ENCODE measurements around the gene TPSD1.
"Not testable (repeated sequence)": the region's sequence is repeated elsewhere in the genome, so short reads cannot be mapped to it uniquely, and the experiment has no call there.

The TPSD1 gene

GRCh38 chr16:1255276-1256122 is at the start of gene TPSD1:
TPSD1 (plus strand) TSS chr16:1256069; CDS start chr16:1256281, 212 bp downstream.
- not testable (repeated sequence) for H3K9ac ChIP-seq (ENCODE audit: low read depth in 1 of 2, low read length in 2 of 2); H3K36me3 ChIP-seq (ENCODE audit: control insufficient read depth in 2 of 2, insufficient read depth in 2 of 2, low read length in 2 of 2); H3K4me1 ChIP-seq (ENCODE audit: control insufficient read depth in 2 of 2, insufficient read depth in 2 of 2, low read length in 2 of 2); H3K27ac ChIP-seq (ENCODE audit: low read depth in 2 of 2, low read length in 2 of 2); H3K4me3 ChIP-seq (ENCODE audit: low read length in 2 of 2); H3K9me3 ChIP-seq (ENCODE audit: control insufficient read depth in 2 of 2, low read length in 2 of 2)
- peaks cover 5 to 13% of the 10 kb centered on the region in 2 donors for H3K27me3 ChIP-seq (ENCODE audit: control insufficient read depth in 2 of 2, insufficient read depth in 2 of 2, low read length in 2 of 2)

GRCh38 chr16:1206326-1206725 is 49.5 kb upstream of the TPSD1 start:
- H3K4me1 ChIP-seq (ENCODE audit: control insufficient read depth in 2 of 2, insufficient read depth in 2 of 2, low read length in 2 of 2) = no peaks in the 10 kb centered on the region

GRCh38 chr16:1206786-1207185 is 49.1 kb upstream of the TPSD1 start:
- no peak overlapping the region for H3K9ac ChIP-seq (ENCODE audit: low read depth in 1 of 2, low read length in 2 of 2)
- no peaks in the 10 kb centered on the region for H3K27me3 ChIP-seq (ENCODE audit: control insufficient read depth in 2 of 2, insufficient read depth in 2 of 2, low read length in 2 of 2)
- H3K4me3 ChIP-seq (ENCODE audit: low read length in 2 of 2) = no peak overlapping the region
- no peaks in the 10 kb centered on the region for H3K36me3 ChIP-seq (ENCODE audit: control insufficient read depth in 2 of 2, insufficient read depth in 2 of 2, low read length in 2 of 2)
- H3K9me3 ChIP-seq (ENCODE audit: control insufficient read depth in 2 of 2, low read length in 2 of 2) = no peaks in the 10 kb centered on the region
- H3K4me1 ChIP-seq (ENCODE audit: control insufficient read depth in 2 of 2, insufficient read depth in 2 of 2, low read length in 2 of 2) = no peaks in the 10 kb centered on the region
- H3K27ac ChIP-seq (ENCODE audit: low read depth in 2 of 2, low read length in 2 of 2) = no peak overlapping the region

More at GRCh38 chr16:1206326-1206725, 49.5 kb upstream of the TPSD1 start:
- no peak overlapping the region for H3K9ac ChIP-seq (ENCODE audit: low read depth in 1 of 2, low read length in 2 of 2)
- H3K9me3 ChIP-seq (ENCODE audit: control insufficient read depth in 2 of 2, low read length in 2 of 2) = no peaks in the 10 kb centered on the region
- H3K36me3 ChIP-seq (ENCODE audit: control insufficient read depth in 2 of 2, insufficient read depth in 2 of 2, low read length in 2 of 2) = no peaks in the 10 kb centered on the region
- no peak overlapping the region for H3K27ac ChIP-seq (ENCODE audit: low read depth in 2 of 2, low read length in 2 of 2)
- H3K4me3 ChIP-seq (ENCODE audit: low read length in 2 of 2) = no peak overlapping the region
- no peaks in the 10 kb centered on the region for H3K27me3 ChIP-seq (ENCODE audit: control insufficient read depth in 2 of 2, insufficient read depth in 2 of 2, low read length in 2 of 2)

GRCh38 chr16:1208239-1208830 is 47.5 kb upstream of the TPSD1 start:
- Histone ChIP-seq H3K27ac (ENCODE audit: low read depth in 2 of 2, low read length in 2 of 2) (no peak overlapping the region), H3K4me3 (ENCODE audit: low read length in 2 of 2) (no peak overlapping the region), H3K9me3 (ENCODE audit: control insufficient read depth in 2 of 2, low read length in 2 of 2) (no peaks in the 10 kb centered on the region), H3K4me1 (ENCODE audit: control insufficient read depth in 2 of 2, insufficient read depth in 2 of 2, low read length in 2 of 2) (no peaks in the 10 kb centered on the region), H3K9ac (ENCODE audit: low read depth in 1 of 2, low read length in 2 of 2) (no peak overlapping the region), H3K36me3 (ENCODE audit: control insufficient read depth in 2 of 2, insufficient read depth in 2 of 2, low read length in 2 of 2) (no peaks in the 10 kb centered on the region), H3K27me3 (ENCODE audit: control insufficient read depth in 2 of 2, insufficient read depth in 2 of 2, low read length in 2 of 2) (no peaks in the 10 kb centered on the region)

- Histone ChIP-seq H3K27me3 (ENCODE audit: control insufficient read depth in 2 of 2, insufficient read depth in 2 of 2, low read length in 2 of 2) (no peaks in the 10 kb centered on the region), H3K9ac (ENCODE audit: low read depth in 1 of 2, low read length in 2 of 2) (no peak overlapping the region), H3K4me1 (ENCODE audit: control insufficient read depth in 2 of 2, insufficient read depth in 2 of 2, low read length in 2 of 2) (no peaks in the 10 kb centered on the region), H3K9me3 (ENCODE audit: control insufficient read depth in 2 of 2, low read length in 2 of 2) (no peaks in the 10 kb centered on the region), H3K4me3 (ENCODE audit: low read length in 2 of 2) (no peak overlapping the region), H3K36me3 (ENCODE audit: control insufficient read depth in 2 of 2, insufficient read depth in 2 of 2, low read length in 2 of 2) (no peaks in the 10 kb centered on the region), H3K27ac (ENCODE audit: low read depth in 2 of 2, low read length in 2 of 2) (no peak overlapping the region)
Observed at GRCh38 chr16:1209081-1209480, 46.8 kb upstream of the TPSD1 start.

- no peaks in the 10 kb centered on the region for H3K4me1 ChIP-seq (ENCODE audit: control insufficient read depth in 2 of 2, insufficient read depth in 2 of 2, low read length in 2 of 2)
- H3K9me3 ChIP-seq (ENCODE audit: control insufficient read depth in 2 of 2, low read length in 2 of 2) = no peaks in the 10 kb centered on the region
Observed at GRCh38 chr16:1210461-1210860, 45.4 kb upstream of the TPSD1 start.

GRCh38 chr16:1211451-1212268 is 44.2 kb upstream of the TPSD1 start:
- no peaks in the 10 kb centered on the region for H3K4me1 ChIP-seq (ENCODE audit: control insufficient read depth in 2 of 2, insufficient read depth in 2 of 2, low read length in 2 of 2)
- H3K9ac ChIP-seq (ENCODE audit: low read depth in 1 of 2, low read length in 2 of 2) = no peak overlapping the region
- H3K4me3 ChIP-seq (ENCODE audit: low read length in 2 of 2) = no peak overlapping the region
- no peaks in the 10 kb centered on the region for H3K9me3 ChIP-seq (ENCODE audit: control insufficient read depth in 2 of 2, low read length in 2 of 2)
- no peaks in the 10 kb centered on the region for H3K36me3 ChIP-seq (ENCODE audit: control insufficient read depth in 2 of 2, insufficient read depth in 2 of 2, low read length in 2 of 2)
- no peak overlapping the region for H3K27ac ChIP-seq (ENCODE audit: low read depth in 2 of 2, low read length in 2 of 2)
- no peaks in the 10 kb centered on the region for H3K27me3 ChIP-seq (ENCODE audit: control insufficient read depth in 2 of 2, insufficient read depth in 2 of 2, low read length in 2 of 2)

More at GRCh38 chr16:1210461-1210860, 45.4 kb upstream of the TPSD1 start:
- no peak overlapping the region for H3K27ac ChIP-seq (ENCODE audit: low read depth in 2 of 2, low read length in 2 of 2)
- no peak overlapping the region for H3K9ac ChIP-seq (ENCODE audit: low read depth in 1 of 2, low read length in 2 of 2)
- no peaks in the 10 kb centered on the region for H3K36me3 ChIP-seq (ENCODE audit: control insufficient read depth in 2 of 2, insufficient read depth in 2 of 2, low read length in 2 of 2)
- no peak overlapping the region for H3K4me3 ChIP-seq (ENCODE audit: low read length in 2 of 2)
- H3K27me3 ChIP-seq (ENCODE audit: control insufficient read depth in 2 of 2, insufficient read depth in 2 of 2, low read length in 2 of 2) = no peaks in the 10 kb centered on the region

GRCh38 chr16:1212616-1213194 is 43.2 kb upstream of the TPSD1 start:
- no peak overlapping the region for H3K9ac ChIP-seq (ENCODE audit: low read depth in 1 of 2, low read length in 2 of 2)
- no peaks in the 10 kb centered on the region for H3K27me3 ChIP-seq (ENCODE audit: control insufficient read depth in 2 of 2, insufficient read depth in 2 of 2, low read length in 2 of 2)
- no peak overlapping the region for H3K4me3 ChIP-seq (ENCODE audit: low read length in 2 of 2)
- H3K4me1 ChIP-seq (ENCODE audit: control insufficient read depth in 2 of 2, insufficient read depth in 2 of 2, low read length in 2 of 2) = no peaks in the 10 kb centered on the region
- H3K36me3 ChIP-seq (ENCODE audit: control insufficient read depth in 2 of 2, insufficient read depth in 2 of 2, low read length in 2 of 2) = no peaks in the 10 kb centered on the region
- H3K9me3 ChIP-seq (ENCODE audit: control insufficient read depth in 2 of 2, low read length in 2 of 2) = no peaks in the 10 kb centered on the region
- H3K27ac ChIP-seq (ENCODE audit: low read depth in 2 of 2, low read length in 2 of 2) = no peak overlapping the region

- no peak overlapping the region for H3K27ac ChIP-seq (ENCODE audit: low read depth in 2 of 2, low read length in 2 of 2)
- no peaks in the 10 kb centered on the region for H3K27me3 ChIP-seq (ENCODE audit: control insufficient read depth in 2 of 2, insufficient read depth in 2 of 2, low read length in 2 of 2)
- H3K9ac ChIP-seq (ENCODE audit: low read depth in 1 of 2, low read length in 2 of 2) = no peak overlapping the region
- no peaks in the 10 kb centered on the region for H3K4me1 ChIP-seq (ENCODE audit: control insufficient read depth in 2 of 2, insufficient read depth in 2 of 2, low read length in 2 of 2)
- H3K4me3 ChIP-seq (ENCODE audit: low read length in 2 of 2) = no peak overlapping the region
- H3K9me3 ChIP-seq (ENCODE audit: control insufficient read depth in 2 of 2, low read length in 2 of 2) = no peaks in the 10 kb centered on the region
- no peaks in the 10 kb centered on the region for H3K36me3 ChIP-seq (ENCODE audit: control insufficient read depth in 2 of 2, insufficient read depth in 2 of 2, low read length in 2 of 2)
Observed at GRCh38 chr16:1213231-1213630, 42.6 kb upstream of the TPSD1 start.
